Breast epithelium (tissue), 3 donors: ENCODE results near the gene COMT.

Experiments
- CTCF ChIP-seq, 3 donors: fragments of 450-650 bp; IDR thresholded peaks; one replicate each; pipeline ENCODE4 v1.5.1; 2016 to 2017; ENCODE audit warnings: antibody characterized with exemption in 3 of 3, mild to moderate bottlenecking in 3 of 3, moderate library complexity in 3 of 3
- POLR2A ChIP-seq: fragments of 450-650 bp; IDR thresholded peaks from one replicate; pipeline ENCODE4 v1.6.1; 2016; ENCODE audit warnings: antibody characterized with exemption, mild to moderate bottlenecking, moderate library complexity

- TF ChIP-seq CTCF (IDR thresholded peaks at IDR 0.05) (no peak), POLR2A (no peak)
Measured at GRCh38 chr22:19940536-19941364, 822 bp upstream of the COMT start.
